H9 (cell line): Measurements from ENCODE around the gene MYRIP. TPM values are rescaled to one million over a fixed set of nuclear protein-coding genes. Genes with fewer than 3 reads are reported as not detected.
"Not testable (repeated sequence)": the region's sequence is repeated elsewhere in the genome, so short reads cannot be mapped to it uniquely, and the experiment has no call there.

Source experiments
- DNase-seq: peaks from one replicate; pipeline ENCODE4 v3.0.0-alpha.2; 2017
- H2AFZ ChIP-seq: one replicate; pipeline ENCODE4 v1.6.1; 2013; ENCODE audit warnings: mild to moderate bottlenecking, low read length, control low read depth, moderate library complexity
- H2AK5ac ChIP-seq: 2 replicates; pipeline ENCODE4 v1.6.1; 2013; ENCODE audit warnings: low read length, control low read depth, mixed read lengths; ENCODE audit not compliant: insufficient read length
- H2BK120ac ChIP-seq: one replicate; pipeline ENCODE4 v1.6.1; 2013; ENCODE audit warnings: low read depth, mild to moderate bottlenecking, low read length, control low read depth, inconsistent platforms; ENCODE audit not compliant: poor library complexity, severe bottlenecking
- H2BK12ac ChIP-seq: 2 replicates; pipeline ENCODE4 v1.6.1; 2013; ENCODE audit warnings: low read length, control low read depth, mixed read lengths, low read depth; ENCODE audit not compliant: insufficient read length
- H2BK15ac ChIP-seq: 2 replicates; pipeline ENCODE4 v1.6.1; 2013; ENCODE audit warnings: low read depth, low read length, control low read depth
- H2BK20ac ChIP-seq: one replicate; pipeline ENCODE4 v1.6.1; 2013; ENCODE audit warnings: low read depth, mild to moderate bottlenecking, low read length, control low read depth, inconsistent platforms; ENCODE audit not compliant: poor library complexity, severe bottlenecking
- H2BK5ac ChIP-seq: 2 replicates; pipeline ENCODE4 v1.6.1; 2013; ENCODE audit warnings: low read length, control low read depth, mixed read lengths; ENCODE audit not compliant: insufficient read length
- H3K14ac ChIP-seq: 2 replicates; pipeline ENCODE4 v1.6.1; 2013; ENCODE audit warnings: low read length, control low read depth; ENCODE audit not compliant: insufficient read depth
- H3K18ac ChIP-seq: 2 replicates; pipeline ENCODE4 v1.6.1; 2013; ENCODE audit warnings: low read depth, mild to moderate bottlenecking, mixed read lengths, low read length, control low read depth; ENCODE audit not compliant: insufficient read length
- H3K23ac ChIP-seq: 2 replicates; pipeline ENCODE4 v1.6.1; 2013; ENCODE audit warnings: low read length, control low read depth, mixed read lengths, low read depth; ENCODE audit not compliant: insufficient read length
- H3K23me2 ChIP-seq: 2 replicates; pipeline ENCODE4 v1.6.1; 2013; ENCODE audit warnings: low read depth, mild to moderate bottlenecking, mixed read lengths, low read length, control low read depth; ENCODE audit not compliant: insufficient read length, poor library complexity, severe bottlenecking
- H3K27ac ChIP-seq: 2 replicates; pipeline ENCODE4 v1.5.1; 2013; ENCODE audit warnings: low read length, control low read depth, mixed read lengths, low read depth; ENCODE audit not compliant: insufficient read length
- H3K27me3 ChIP-seq: 2 replicates; pipeline ENCODE4 v1.6.1; 2013; ENCODE audit warnings: low read length, control low read depth, inconsistent platforms; ENCODE audit not compliant: insufficient read depth
- H3K4ac ChIP-seq: 2 replicates; pipeline ENCODE4 v1.6.1; 2013; ENCODE audit warnings: low read depth, mild to moderate bottlenecking, control low read depth, inconsistent platforms, low read length, moderate library complexity
- H3K4me1 ChIP-seq: 2 replicates; pipeline ENCODE4 v1.6.1; 2013; ENCODE audit warnings: low read length, control low read depth, inconsistent platforms; ENCODE audit not compliant: insufficient read depth
- H3K4me2 ChIP-seq: 2 replicates; pipeline ENCODE4 v1.6.1; 2013; ENCODE audit warnings: low read length, control low read depth, mixed read lengths; ENCODE audit not compliant: insufficient read length, insufficient read depth
- H3K56ac ChIP-seq: 2 replicates; pipeline ENCODE4 v1.6.1; 2013; ENCODE audit warnings: low read depth, mild to moderate bottlenecking, mixed read lengths, low read length, control low read depth; ENCODE audit not compliant: insufficient read length
- H3K79me1 ChIP-seq: 2 replicates; pipeline ENCODE4 v1.6.1; 2013; ENCODE audit warnings: low read depth, mild to moderate bottlenecking, moderate library complexity, low read length, control low read depth, inconsistent platforms; ENCODE audit not compliant: insufficient read depth, poor library complexity, severe bottlenecking
- H3K79me2 ChIP-seq: 2 replicates; pipeline ENCODE4 v1.6.1; 2013; ENCODE audit warnings: low read length, control low read depth, inconsistent platforms; ENCODE audit not compliant: insufficient read depth
- H3K9ac ChIP-seq: 2 replicates; pipeline ENCODE4 v1.6.1; 2013; ENCODE audit warnings: low read length, control low read depth, mixed read lengths; ENCODE audit not compliant: insufficient read length; ENCODE audit errors: extremely low read depth
- H3K9me3 ChIP-seq: one replicate; pipeline ENCODE4 v1.6.1; 2013; ENCODE audit warnings: low read depth, low read length, inconsistent platforms; ENCODE audit not compliant: control insufficient read depth
- H3T11ph ChIP-seq: one replicate; pipeline ENCODE4 v1.6.1; 2013; ENCODE audit warnings: mild to moderate bottlenecking, low read length, control low read depth, inconsistent platforms
- H4K20me1 ChIP-seq: one replicate; pipeline ENCODE4 v1.6.1; 2013; ENCODE audit not compliant: control insufficient read depth, insufficient read length, insufficient read depth
- H4K5ac ChIP-seq: 2 replicates; pipeline ENCODE4 v1.6.1; 2013; ENCODE audit warnings: low read depth, mild to moderate bottlenecking, mixed read lengths, low read length, control low read depth; ENCODE audit not compliant: insufficient read length
- H4K8ac ChIP-seq: replicated peaks from 2 replicates; pipeline ENCODE4 v1.6.1; 2013; ENCODE audit warnings: low read length, control low read depth, mixed read lengths, low read depth; ENCODE audit not compliant: insufficient read length
- H4K91ac ChIP-seq: 2 replicates; pipeline ENCODE4 v1.6.1; 2013; ENCODE audit warnings: low read depth, mild to moderate bottlenecking, moderate library complexity, mixed read lengths, low read length, control low read depth; ENCODE audit not compliant: insufficient read length
- H3K27ac Mint-ChIP-seq, 3 experiments: 2 replicates in 2 of 3; 3 replicates in 1 of 3; pipeline ENCODE4 v1.8.0; 2020 to 2021; ENCODE audit warnings: mixed read lengths in 3 of 3, mild to moderate bottlenecking in 1 of 3, moderate library complexity in 1 of 3
- H3K27me3 Mint-ChIP-seq: 2 replicates; pipeline ENCODE4 v1.8.0; 2021; ENCODE audit warnings: low read depth, mild to moderate bottlenecking, moderate library complexity, mixed read lengths
- H3K36me3 Mint-ChIP-seq, 3 experiments: 2 replicates in 2 of 3; 3 replicates in 1 of 3; pipeline ENCODE4 v1.8.0; 2020 to 2021; ENCODE audit warnings: low read depth in 3 of 3, mixed read lengths in 3 of 3; ENCODE audit not compliant: insufficient read depth in 1 of 3
- H3K4me1 Mint-ChIP-seq, 2 experiments: 2 replicates each; pipeline ENCODE4 v1.8.0; 2020; ENCODE audit warnings: mixed read lengths in 2 of 2
- H3K4me3 Mint-ChIP-seq, 2 experiments: 2 replicates in 1 of 2; 3 replicates in 1 of 2; pipeline ENCODE4 v1.8.0; 2020 to 2021; ENCODE audit warnings: mild to moderate bottlenecking in 2 of 2, mixed read lengths in 2 of 2, moderate library complexity in 1 of 2
- H3K9me3 Mint-ChIP-seq, 2 experiments: 2 replicates in 1 of 2; 3 replicates in 1 of 2; pipeline ENCODE4 v1.8.0; 2020; ENCODE audit warnings: mild to moderate bottlenecking in 2 of 2, mixed read lengths in 2 of 2, moderate library complexity in 1 of 2
- WGBS: extraction: QIAGEN DNeasy Blood & Tissue Kit; methylation state at CpG from one replicate; pipeline ENCODE4 v1.1.7; 2013; ENCODE audit warnings: missing lambda C conversion rate, low lambda C conversion rate, mixed read lengths; ENCODE audit not compliant: insufficient read length; ENCODE audit errors: extremely low coverage; 5-methylcytosine and 5-hydroxymethylcytosine counted together
- total RNA-seq: library from RNA; stranded (reverse); gene quantifications from 2 replicates; pipeline ENCODE4 v1.2.1, GENCODE V29; 2021

The MYRIP gene
- total RNA-seq, 1 experiment from 2014 or later: 1.8 TPM

DNA sequence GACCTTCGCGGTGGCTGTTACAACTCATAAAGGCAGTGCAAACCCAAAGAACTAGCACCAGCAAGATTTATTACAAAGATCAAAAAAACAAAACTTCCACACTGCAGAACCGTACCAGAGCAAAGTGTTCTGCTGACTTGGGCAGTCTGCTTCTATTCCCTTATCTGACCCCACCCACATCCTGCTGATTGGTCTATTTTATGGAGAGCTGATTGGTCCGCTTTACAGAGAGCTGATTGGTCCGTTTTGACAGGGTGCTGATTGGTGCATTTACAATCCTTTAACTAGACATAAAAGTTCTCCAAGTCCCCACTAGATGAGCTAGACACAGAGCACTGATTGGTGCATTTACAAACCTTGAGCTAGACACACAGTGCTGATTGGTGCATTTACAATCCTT lies 31.2 kb upstream of the MYRIP start:
- not testable (repeated sequence) for H4K8ac ChIP-seq, H3K4me1 Mint-ChIP-seq, H3K27me3 ChIP-seq, H3K27ac Mint-ChIP-seq, H4K20me1 ChIP-seq, H3K23me2 ChIP-seq, H3K79me2 ChIP-seq, H3K79me1 ChIP-seq, H3T11ph ChIP-seq, H2BK20ac ChIP-seq, H3K27me3 Mint-ChIP-seq, H4K91ac ChIP-seq, H3K4me2 ChIP-seq, DNase-seq, H3K4ac ChIP-seq, H3K4me1 ChIP-seq, H3K23ac ChIP-seq, H3K18ac ChIP-seq, H2AK5ac ChIP-seq, H3K27ac ChIP-seq, H2BK15ac ChIP-seq, H2BK120ac ChIP-seq, H4K5ac ChIP-seq, H3K14ac ChIP-seq, H3K9me3 ChIP-seq, H2AFZ ChIP-seq, H2BK12ac ChIP-seq, H3K56ac ChIP-seq, H3K4me3 Mint-ChIP-seq, H3K9ac ChIP-seq, H2BK5ac ChIP-seq
- no CpG with 5 or more reads among the region's 5 CpGs for WGBS
- peaks cover 18 to 24% of the 10 kb centered on the region in 2 experiments for H3K9me3 Mint-ChIP-seq
- H3K36me3 Mint-ChIP-seq: peaks cover 5 to 10% (median 10%) of the 10 kb centered on the region in 3 experiments; a peak in 6 of 7 replicates
